GM20000 (cell line): ENCODE results near the gene EPC1.
"Not testable (repeated sequence)": the region's sequence is repeated elsewhere in the genome, so short reads cannot be mapped to it uniquely, and the experiment has no call there.

Experiments
- DNase-seq: peaks from one replicate; pipeline ENCODE4 v3.0.0; 2012; ENCODE audit warnings: low spot score
- TF ChIP-seq, protein P1 (sequence below): IDR thresholded peaks from 2 replicates; pipeline ENCODE4 v1.5.1; 2012; ENCODE audit warnings: mild to moderate bottlenecking, control low read depth; ENCODE audit errors: extremely low read depth, missing control alignments

The EPC1 gene

DNA sequence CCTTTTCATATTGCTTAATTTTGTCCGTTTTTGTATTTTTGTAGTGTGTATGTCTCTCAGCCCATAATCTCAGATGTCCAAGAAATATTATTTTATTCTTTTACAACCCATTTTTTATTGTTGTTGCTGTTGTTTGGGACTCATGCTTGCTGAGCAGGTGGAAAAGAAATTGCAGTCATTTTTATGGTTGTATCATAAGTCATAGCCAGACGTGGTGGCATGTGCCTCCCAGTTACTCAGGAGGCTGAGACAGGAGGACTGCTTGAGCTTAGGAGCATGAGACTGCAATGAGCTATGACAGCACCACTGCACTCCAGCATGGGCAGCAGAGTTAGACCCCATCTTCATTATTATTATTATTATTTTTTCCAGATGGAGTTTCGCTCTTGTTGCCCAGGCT, 117.8 kb downstream of the EPC1 start:
- no peak for DNase-seq
- TF ChIP-seq, protein P1, sequence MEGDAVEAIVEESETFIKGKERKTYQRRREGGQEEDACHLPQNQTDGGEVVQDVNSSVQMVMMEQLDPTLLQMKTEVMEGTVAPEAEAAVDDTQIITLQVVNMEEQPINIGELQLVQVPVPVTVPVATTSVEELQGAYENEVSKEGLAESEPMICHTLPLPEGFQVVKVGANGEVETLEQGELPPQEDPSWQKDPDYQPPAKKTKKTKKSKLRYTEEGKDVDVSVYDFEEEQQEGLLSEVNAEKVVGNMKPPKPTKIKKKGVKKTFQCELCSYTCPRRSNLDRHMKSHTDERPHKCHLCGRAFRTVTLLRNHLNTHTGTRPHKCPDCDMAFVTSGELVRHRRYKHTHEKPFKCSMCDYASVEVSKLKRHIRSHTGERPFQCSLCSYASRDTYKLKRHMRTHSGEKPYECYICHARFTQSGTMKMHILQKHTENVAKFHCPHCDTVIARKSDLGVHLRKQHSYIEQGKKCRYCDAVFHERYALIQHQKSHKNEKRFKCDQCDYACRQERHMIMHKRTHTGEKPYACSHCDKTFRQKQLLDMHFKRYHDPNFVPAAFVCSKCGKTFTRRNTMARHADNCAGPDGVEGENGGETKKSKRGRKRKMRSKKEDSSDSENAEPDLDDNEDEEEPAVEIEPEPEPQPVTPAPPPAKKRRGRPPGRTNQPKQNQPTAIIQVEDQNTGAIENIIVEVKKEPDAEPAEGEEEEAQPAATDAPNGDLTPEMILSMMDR, result no peak

DNA sequence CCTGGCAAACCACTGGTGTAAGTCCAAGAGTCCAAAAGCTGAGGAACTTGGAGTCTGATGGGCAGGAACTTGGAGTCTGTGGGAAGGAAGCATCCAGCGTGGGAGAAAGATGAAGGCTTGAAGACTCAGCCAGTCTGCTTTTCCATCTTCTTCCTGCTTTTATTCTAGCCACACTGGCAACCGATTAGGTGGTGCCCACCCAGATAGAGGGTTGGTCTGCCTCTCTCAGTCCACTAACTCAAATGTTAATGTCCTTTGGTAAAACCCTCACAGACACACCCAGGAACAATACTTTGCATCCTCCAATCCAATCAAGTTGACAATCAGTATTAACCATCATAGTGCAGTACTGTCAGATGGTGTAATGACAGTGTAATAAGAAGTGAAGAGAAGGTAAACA, 119.2 kb downstream of the EPC1 start:
- TF ChIP-seq, protein P1, result no peak
- DNase-seq, result no peak

DNA sequence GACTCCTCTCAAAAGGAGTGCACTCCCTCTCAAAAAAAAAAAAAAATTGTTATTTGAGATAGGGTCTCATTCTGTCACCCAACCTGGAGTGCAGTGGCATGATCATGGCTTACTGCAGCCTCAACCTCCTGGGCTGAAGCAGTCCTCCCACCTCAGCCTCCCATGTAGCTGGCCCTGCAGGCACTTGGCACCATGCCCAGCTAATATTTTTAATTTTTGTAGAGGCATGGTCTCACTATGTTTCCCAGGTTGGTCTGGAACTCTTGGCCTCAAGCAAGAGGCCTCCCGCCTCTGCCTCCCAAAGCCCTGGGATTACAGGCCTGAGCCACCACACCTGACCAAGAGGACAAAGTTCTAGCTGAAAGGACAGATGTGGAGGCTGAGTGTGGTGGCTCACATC, 120.3 kb downstream of the EPC1 start:
- DNase-seq, result no peak
- TF ChIP-seq, protein P1, result no peak

DNA sequence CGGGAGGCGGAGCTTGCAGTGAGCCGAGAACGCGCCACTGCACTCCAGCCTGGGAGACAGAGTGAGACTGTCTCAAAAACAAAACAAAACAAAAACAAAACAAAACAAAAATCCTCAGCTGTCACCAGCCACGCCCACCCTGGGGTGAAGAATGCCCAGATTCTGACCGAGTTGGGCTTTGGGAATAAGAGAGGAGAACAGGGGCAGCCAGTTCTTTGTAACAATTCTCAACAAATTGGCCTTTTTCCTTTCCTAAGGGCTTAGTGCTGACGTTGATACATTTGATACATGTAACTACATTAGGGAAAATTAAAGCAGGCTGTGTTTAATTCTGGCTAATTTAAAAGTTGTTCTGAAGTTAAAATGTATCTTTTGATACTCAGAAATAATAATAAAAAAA, 121.0 kb downstream of the EPC1 start:
- no peak for DNase-seq

DNA sequence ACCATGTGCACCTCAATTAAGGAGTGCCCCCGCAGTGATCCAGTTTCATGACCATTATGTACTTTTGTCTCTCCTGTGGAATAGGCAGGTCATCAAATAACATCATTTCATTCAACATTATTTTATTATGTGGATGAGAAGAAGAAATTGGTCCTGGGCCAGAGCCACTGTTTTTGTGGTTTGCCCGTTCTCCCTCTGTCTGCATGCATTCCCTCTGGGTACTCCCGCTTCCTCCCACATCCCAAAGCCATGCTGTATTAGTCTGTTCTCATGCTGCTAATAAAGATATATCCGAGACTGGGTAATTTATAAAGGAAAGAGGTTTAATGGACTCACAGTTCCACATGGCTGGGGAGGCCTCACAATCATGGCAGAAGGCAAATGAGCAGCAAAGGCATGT, 124.6 kb downstream of the EPC1 start:
- not testable (repeated sequence) for DNase-seq
- TF ChIP-seq, protein P1, result peak; percentile 0

More for the DNA sequence above, 121.0 kb downstream of the EPC1 start:
- TF ChIP-seq, protein P1, result no peak

DNA sequence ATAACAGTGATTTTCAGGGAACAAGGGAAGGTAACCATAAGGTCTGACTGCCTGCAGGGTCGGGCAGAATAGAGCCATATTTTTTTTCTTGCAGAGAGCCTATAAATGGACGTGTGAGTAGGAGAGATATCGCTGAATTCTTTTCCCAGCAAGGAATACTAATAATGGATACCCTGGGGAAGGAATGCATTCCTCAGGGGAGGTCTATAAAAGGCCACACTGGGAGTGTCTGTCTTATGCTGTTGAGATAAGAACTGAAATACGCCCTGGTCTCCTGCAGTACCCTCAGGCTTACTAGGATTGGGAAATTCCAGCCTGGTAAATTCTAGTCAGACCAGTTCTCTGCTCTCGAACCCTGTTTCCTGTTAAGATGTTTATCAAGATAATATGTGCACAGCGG, 127.8 kb downstream of the EPC1 start:
- not testable (repeated sequence) for DNase-seq

DNA sequence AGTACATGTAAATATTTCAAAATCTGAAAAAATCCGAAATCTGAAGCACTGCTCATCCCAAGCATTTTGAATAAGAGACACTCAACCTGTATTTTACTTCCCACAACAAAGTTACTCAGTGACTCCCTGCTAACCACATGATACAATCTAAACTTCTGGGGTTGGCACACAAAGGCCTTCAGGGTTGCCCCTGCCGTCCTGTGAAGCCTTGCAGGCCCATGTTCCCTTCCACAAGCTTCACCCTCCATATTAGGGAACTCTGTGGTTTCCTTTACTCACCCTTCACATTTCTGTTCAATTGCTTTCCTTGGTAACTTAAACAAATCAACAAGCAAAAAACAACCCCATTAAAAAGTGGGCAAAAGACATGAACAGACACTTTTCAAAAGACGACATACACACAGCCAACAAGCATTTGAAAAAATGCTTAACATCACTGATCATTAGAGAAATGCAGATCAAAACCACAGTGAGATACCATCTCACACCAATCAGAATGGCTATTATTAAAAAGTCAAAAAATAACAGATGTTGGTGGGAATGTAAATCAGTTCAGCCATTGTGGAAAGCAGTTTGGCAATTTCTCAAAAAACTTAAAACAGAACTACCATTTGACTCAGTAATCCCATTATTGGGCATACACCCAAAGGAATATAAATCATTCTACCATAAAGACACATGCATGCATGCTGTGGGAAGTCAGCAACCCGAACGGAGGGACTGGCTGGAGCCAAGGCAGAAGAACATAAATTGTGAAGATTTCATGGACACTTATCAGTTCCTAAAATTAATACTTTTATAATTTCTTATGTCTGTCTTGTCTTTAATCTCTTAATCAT, 128.5 kb downstream of the EPC1 start:
- DNase-seq, result not testable (repeated sequence)
